Tibial nerve (tissue), 4 donors: ENCODE results near the gene CDC14C. TPM values are rescaled to one million over a fixed set of nuclear protein-coding genes. Genes with fewer than 3 reads are reported as not detected.

ENCODE experiments used
- DNase-seq, 2 donors: peaks; one replicate each; pipeline ENCODE4 v3.0.0-alpha.2; 2019; ENCODE audit warnings: low spot score in 2 of 2
- H3K27ac ChIP-seq, 4 donors: fragments of 200-600 bp; sonication (generic) in 3 of 4; one replicate each; pipeline ENCODE4 v1.5.1; 2017 to 2019; ENCODE audit warnings: mild to moderate bottlenecking in 1 of 4
- H3K27me3 ChIP-seq, 2 donors: fragments of 200-600 bp; sonication (generic) in 1 of 2; one replicate each; pipeline versions ENCODE4 v1.5.1 to v1.6.0; 2017 to 2019
- H3K36me3 ChIP-seq, 3 donors: fragments of 200-600 bp; sonication (generic); one replicate each; pipeline ENCODE4 v1.5.1; 2018 to 2019
- H3K4me1 ChIP-seq, 4 donors: fragments of 200-600 bp; sonication (generic) in 3 of 4; one replicate each; pipeline ENCODE4 v1.5.1; 2017 to 2019
- H3K4me3 ChIP-seq, 4 donors: fragments of 200-600 bp; sonication (generic) in 3 of 4; one replicate each; pipeline ENCODE4 v1.5.1; 2017 to 2019; ENCODE audit warnings: mild to moderate bottlenecking in 1 of 4, moderate library complexity in 1 of 4
- H3K9me3 ChIP-seq, 4 donors: fragments of 200-600 bp; sonication (generic) in 3 of 4; one replicate each; pipeline ENCODE4 v1.5.1; 2017 to 2019
- CTCF ChIP-seq, 5 experiments: fragments of 200-600 bp in 3 of 5; fragments of 450-650 bp in 2 of 5; sonication (generic) in 3 of 5; IDR thresholded peaks; one replicate each; pipeline ENCODE4 v1.5.1; 2016 to 2019; ENCODE audit warnings: antibody characterized with exemption in 5 of 5, mild to moderate bottlenecking in 3 of 5, moderate library complexity in 2 of 5
- EP300 ChIP-seq, 2 donors: sonication (generic); formaldehyde crosslinking; IDR thresholded peaks; one replicate each; pipeline ENCODE4 v1.6.1; 2017; ENCODE audit warnings: antibody characterized with exemption in 2 of 2, mild to moderate bottlenecking in 1 of 2
- POLR2A ChIP-seq, 2 donors: fragments of 450-650 bp; IDR thresholded peaks; one replicate each; pipeline ENCODE4 v1.6.1; 2017; ENCODE audit warnings: antibody characterized with exemption in 2 of 2, mild to moderate bottlenecking in 2 of 2, moderate library complexity in 2 of 2
- WGBS, 2 donors: methylation state at CpG; one replicate each; pipeline ENCODE4 v1.1.5; 2018; 5-methylcytosine and 5-hydroxymethylcytosine counted together
- total RNA-seq, 4 donors: library from RNA; depleted of rRNA; stranded (reverse); fragments of >200 nt; gene quantifications; one replicate each; pipeline ENCODE4 v1.1.0, GENCODE V29; 2016

The CDC14C gene
- total RNA-seq, 4 donors from 2014 or later: not detected

- Histone ChIP-seq H3K27me3 (no peaks in the 10 kb centered on the region), H3K4me1 (no peaks in the 10 kb centered on the region), H3K9me3 (peaks cover 0 to 5% (median 0%) of the 10 kb centered on the region in 4 donors), H3K4me3 (no peak overlapping the region), H3K36me3 (no peaks in the 10 kb centered on the region), H3K27ac (no peak overlapping the region)
- 85% methylated on average over 2 of the region's 2 CpGs for WGBS, 2 donors
- no peak for DNase-seq
- TF ChIP-seq CTCF (IDR thresholded peaks at IDR 0.05) (no peak), POLR2A (IDR thresholded peaks at IDR 0.05) (no peak), EP300 (IDR thresholded peaks at IDR 0.05) (no peak)
Observed at GRCh38 chr7:48932126-48932910, 8.0 kb downstream of the CDC14C start.

- H3K9me3 ChIP-seq: peaks cover 0 to 5% (median 0%) of the 10 kb centered on the region in 4 donors
- no peak overlapping the region for H3K4me3 ChIP-seq
- WGBS, 2 donors: 61 to 77% methylated on average over 3 of the region's 3 CpGs
- H3K4me1 ChIP-seq: no peaks in the 10 kb centered on the region
- H3K36me3 ChIP-seq: no peaks in the 10 kb centered on the region
- no peak overlapping the region for H3K27ac ChIP-seq
- TF ChIP-seq POLR2A (IDR thresholded peaks at IDR 0.05): no peak
- TF ChIP-seq CTCF (IDR thresholded peaks at IDR 0.05): no peak
- no peak for TF ChIP-seq EP300 (IDR thresholded peaks at IDR 0.05)
- no peak for DNase-seq
- no peaks in the 10 kb centered on the region for H3K27me3 ChIP-seq
Observed at GRCh38 chr7:48933549-48934085, 9.3 kb downstream of the CDC14C start.

- WGBS, 2 donors: 71 to 79% methylated on average over 4 of the region's 4 CpGs
- Histone ChIP-seq H3K4me3 (no peak overlapping the region), H3K27me3 (no peaks in the 10 kb centered on the region), H3K36me3 (no peaks in the 10 kb centered on the region), H3K9me3 (no peaks in the 10 kb centered on the region), H3K27ac (no peak overlapping the region), H3K4me1 (no peaks in the 10 kb centered on the region)
- DNase-seq: peak in 1 of 2 donors; percentile 49
- no peak for TF ChIP-seq POLR2A (IDR thresholded peaks at IDR 0.05)
- TF ChIP-seq CTCF (IDR thresholded peaks at IDR 0.05): no peak
- peak in 1 of 2 donors; percentile 17 for TF ChIP-seq EP300 (IDR thresholded peaks at IDR 0.05)
Observed at GRCh38 chr7:48938539-48939295, 14.4 kb downstream of the CDC14C start.

- Histone ChIP-seq H3K4me1 (no peaks in the 10 kb centered on the region), H3K9me3 (peaks cover 0 to 4% (median 0%) of the 10 kb centered on the region in 4 donors), H3K27me3 (no peaks in the 10 kb centered on the region), H3K4me3 (no peak overlapping the region), H3K27ac (no peak overlapping the region), H3K36me3 (no peaks in the 10 kb centered on the region)
- no peak for TF ChIP-seq EP300 (IDR thresholded peaks at IDR 0.05)
- TF ChIP-seq POLR2A (IDR thresholded peaks at IDR 0.05): no peak
- TF ChIP-seq CTCF (IDR thresholded peaks at IDR 0.05): no peak
- WGBS, 2 donors: 69 to 84% methylated on average over 3 of the region's 3 CpGs
- no peak for DNase-seq
Observed at GRCh38 chr7:48943279-48943990, 19.1 kb downstream of the CDC14C start.
